Measurements from ENCODE around the gene SLMAP. TPM values are rescaled to one million over a fixed set of nuclear protein-coding genes. Genes with fewer than 3 reads are reported as not detected.

SLMAP gene
- total RNA-seq, 1 experiment from 2014 or later, result 49.2 TPM

DNA sequence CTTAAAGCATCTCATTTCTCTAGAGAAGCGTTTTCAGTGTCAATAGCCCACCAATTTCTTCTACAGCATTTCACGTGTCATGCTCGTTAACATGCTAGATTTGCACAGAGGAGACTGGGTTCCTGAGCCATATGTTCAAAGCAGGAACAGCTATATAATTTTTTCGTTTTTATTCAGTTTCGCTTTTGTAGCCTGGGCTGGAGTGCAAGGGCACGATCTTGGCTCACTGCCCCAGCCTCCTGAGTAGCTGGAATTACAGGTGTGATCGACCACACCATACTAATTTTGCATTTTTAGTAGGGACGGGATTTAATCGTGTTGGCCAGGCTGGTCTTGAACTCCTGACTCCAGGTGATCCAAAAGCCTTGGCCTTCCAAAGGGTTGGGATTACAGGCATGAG is 6.6 kb upstream of the SLMAP start:
- CTCF ChIA-PET, result no interaction called here
- ATAC-seq, result no peak

DNA sequence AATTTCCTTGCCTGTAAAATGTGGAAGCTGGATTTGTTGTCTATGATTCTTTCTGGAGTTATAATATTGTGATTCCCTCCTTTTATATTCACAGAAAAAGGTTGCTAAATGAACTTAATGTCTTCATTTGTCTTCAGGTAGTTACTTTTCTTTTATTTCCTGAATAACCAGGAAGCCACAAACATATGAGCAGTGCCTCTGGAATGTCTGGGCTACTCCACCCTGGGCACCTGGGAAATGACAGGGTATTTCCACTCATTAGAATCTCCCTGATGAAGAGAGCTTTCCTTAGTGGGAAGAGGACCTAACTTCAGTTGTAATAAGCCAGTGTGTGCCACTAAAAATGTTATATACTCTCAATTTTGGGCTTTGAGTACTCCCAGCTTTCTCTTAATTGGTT is 3.8 kb upstream of the SLMAP start:
- H3K27ac ChIP-seq (ENCODE audit: low read length), result peak overlapping the region; percentile 61; the same call in 1 of the 2 replicates
- no TSS peak for BruUV-seq (replicated peaks)

More for the DNA sequence above, 6.6 kb upstream of the SLMAP start:
- no peak for DNase-seq (ENCODE audit: low read depth, low spot score)
- peaks cover 8% of the 10 kb centered on the region for H3K4me1 ChIP-seq (ENCODE audit: control insufficient read depth, insufficient read depth, low read length)
- intact Hi-C loops (cut with micrococcal nuclease; ENCODE audit: unreplicated experiment), result no loop called here
- no TSS peak for BruUV-seq (replicated peaks)
- H3K27ac ChIP-seq (ENCODE audit: low read length), result no peak overlapping the region
- TF ChIP-seq, protein P1, sequence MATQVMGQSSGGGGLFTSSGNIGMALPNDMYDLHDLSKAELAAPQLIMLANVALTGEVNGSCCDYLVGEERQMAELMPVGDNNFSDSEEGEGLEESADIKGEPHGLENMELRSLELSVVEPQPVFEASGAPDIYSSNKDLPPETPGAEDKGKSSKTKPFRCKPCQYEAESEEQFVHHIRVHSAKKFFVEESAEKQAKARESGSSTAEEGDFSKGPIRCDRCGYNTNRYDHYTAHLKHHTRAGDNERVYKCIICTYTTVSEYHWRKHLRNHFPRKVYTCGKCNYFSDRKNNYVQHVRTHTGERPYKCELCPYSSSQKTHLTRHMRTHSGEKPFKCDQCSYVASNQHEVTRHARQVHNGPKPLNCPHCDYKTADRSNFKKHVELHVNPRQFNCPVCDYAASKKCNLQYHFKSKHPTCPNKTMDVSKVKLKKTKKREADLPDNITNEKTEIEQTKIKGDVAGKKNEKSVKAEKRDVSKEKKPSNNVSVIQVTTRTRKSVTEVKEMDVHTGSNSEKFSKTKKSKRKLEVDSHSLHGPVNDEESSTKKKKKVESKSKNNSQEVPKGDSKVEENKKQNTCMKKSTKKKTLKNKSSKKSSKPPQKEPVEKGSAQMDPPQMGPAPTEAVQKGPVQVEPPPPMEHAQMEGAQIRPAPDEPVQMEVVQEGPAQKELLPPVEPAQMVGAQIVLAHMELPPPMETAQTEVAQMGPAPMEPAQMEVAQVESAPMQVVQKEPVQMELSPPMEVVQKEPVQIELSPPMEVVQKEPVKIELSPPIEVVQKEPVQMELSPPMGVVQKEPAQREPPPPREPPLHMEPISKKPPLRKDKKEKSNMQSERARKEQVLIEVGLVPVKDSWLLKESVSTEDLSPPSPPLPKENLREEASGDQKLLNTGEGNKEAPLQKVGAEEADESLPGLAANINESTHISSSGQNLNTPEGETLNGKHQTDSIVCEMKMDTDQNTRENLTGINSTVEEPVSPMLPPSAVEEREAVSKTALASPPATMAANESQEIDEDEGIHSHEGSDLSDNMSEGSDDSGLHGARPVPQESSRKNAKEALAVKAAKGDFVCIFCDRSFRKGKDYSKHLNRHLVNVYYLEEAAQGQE (IDR thresholded peaks at IDR 0.05; ENCODE audit: insufficient read depth in 1 of 2, low read depth in 2 of 2, low read length in 1 of 2), result no peak
- TF ChIP-seq, protein P2, sequence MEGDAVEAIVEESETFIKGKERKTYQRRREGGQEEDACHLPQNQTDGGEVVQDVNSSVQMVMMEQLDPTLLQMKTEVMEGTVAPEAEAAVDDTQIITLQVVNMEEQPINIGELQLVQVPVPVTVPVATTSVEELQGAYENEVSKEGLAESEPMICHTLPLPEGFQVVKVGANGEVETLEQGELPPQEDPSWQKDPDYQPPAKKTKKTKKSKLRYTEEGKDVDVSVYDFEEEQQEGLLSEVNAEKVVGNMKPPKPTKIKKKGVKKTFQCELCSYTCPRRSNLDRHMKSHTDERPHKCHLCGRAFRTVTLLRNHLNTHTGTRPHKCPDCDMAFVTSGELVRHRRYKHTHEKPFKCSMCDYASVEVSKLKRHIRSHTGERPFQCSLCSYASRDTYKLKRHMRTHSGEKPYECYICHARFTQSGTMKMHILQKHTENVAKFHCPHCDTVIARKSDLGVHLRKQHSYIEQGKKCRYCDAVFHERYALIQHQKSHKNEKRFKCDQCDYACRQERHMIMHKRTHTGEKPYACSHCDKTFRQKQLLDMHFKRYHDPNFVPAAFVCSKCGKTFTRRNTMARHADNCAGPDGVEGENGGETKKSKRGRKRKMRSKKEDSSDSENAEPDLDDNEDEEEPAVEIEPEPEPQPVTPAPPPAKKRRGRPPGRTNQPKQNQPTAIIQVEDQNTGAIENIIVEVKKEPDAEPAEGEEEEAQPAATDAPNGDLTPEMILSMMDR (IDR thresholded peaks at IDR 0.05), result no peak
- TF ChIP-seq POLR2AphosphoS5 (IDR thresholded peaks at IDR 0.05; ENCODE audit: low read depth, low read length) (no peak), SIN3A (IDR thresholded peaks at IDR 0.05; ENCODE audit: borderline replicate concordance, insufficient read depth, low read depth, low read length) (no peak), TCF7L2 (IDR thresholded peaks at IDR 0.05; ENCODE audit: low read depth, low read length) (no peak)
- no peaks in the 10 kb centered on the region for H3K27me3 ChIP-seq (ENCODE audit: control insufficient read depth, insufficient read depth, low read length)
- H3K4me3 ChIP-seq (ENCODE audit: low read depth in 2 of 2, low read length in 2 of 2), result no peak overlapping the region
- H3K36me3 ChIP-seq (ENCODE audit: control insufficient read depth, insufficient read depth, low read length), result no peaks in the 10 kb centered on the region
- POLR2A ChIA-PET, result no interaction called here
- H3K9me3 ChIP-seq (ENCODE audit: control insufficient read depth, insufficient read depth, low read depth, low read length), result no peaks in the 10 kb centered on the region
- in situ Hi-C loops (cut with HindIII; ENCODE audit: low pct_unique_long_range_greater_than_20kb, low sequenced_read_pairs), result no loop called here

More for the DNA sequence above, 3.8 kb upstream of the SLMAP start:
- Histone ChIP-seq H3K4me1 (ENCODE audit: control insufficient read depth, insufficient read depth, low read length) (peaks cover 11% of the 10 kb centered on the region), H3K36me3 (ENCODE audit: control insufficient read depth, insufficient read depth, low read length) (peaks cover 2% of the 10 kb centered on the region; the same call in 1 of the 2 replicates), H3K27me3 (ENCODE audit: control insufficient read depth, insufficient read depth, low read length) (no peaks in the 10 kb centered on the region), H3K9me3 (ENCODE audit: control insufficient read depth, insufficient read depth, low read depth, low read length) (no peaks in the 10 kb centered on the region), H3K4me3 (ENCODE audit: low read depth in 2 of 2, low read length in 2 of 2) (no peak overlapping the region)
- peak; percentile 46 for DNase-seq (ENCODE audit: low read depth, low spot score)
- ChIA-PET POLR2A (interaction anchor here (0.6 kb wide), 1 partner anchor 397 kb away, joined by 3 read pairs; no protein-coding TSS in a partner anchor), CTCF (no interaction called here)
- in situ Hi-C loops (cut with HindIII; ENCODE audit: low pct_unique_long_range_greater_than_20kb, low sequenced_read_pairs) (no loop called here), intact Hi-C loops (cut with micrococcal nuclease; ENCODE audit: unreplicated experiment) (no loop called here)
- TF ChIP-seq TCF7L2 (IDR thresholded peaks at IDR 0.05; ENCODE audit: low read depth, low read length) (no peak), POLR2AphosphoS5 (IDR thresholded peaks at IDR 0.05; ENCODE audit: low read depth, low read length) (no peak), SIN3A (IDR thresholded peaks at IDR 0.05; ENCODE audit: borderline replicate concordance, insufficient read depth, low read depth, low read length) (no peak)
- TF ChIP-seq, protein P2 (IDR thresholded peaks at IDR 0.05), result no peak
- TF ChIP-seq, protein P1 (IDR thresholded peaks at IDR 0.05; ENCODE audit: insufficient read depth in 1 of 2, low read depth in 2 of 2, low read length in 1 of 2), result no peak
- ATAC-seq, result no peak
